Glomerular visceral epithelial cell (primary cell): Measurements from ENCODE around the gene PSMB7.
"Not testable (repeated sequence)": the region's sequence is repeated elsewhere in the genome, so short reads cannot be mapped to it uniquely, and the experiment has no call there.

Source experiments
- DNase-seq: peaks from one replicate; pipeline ENCODE4 v3.0.0-alpha.2; 2016; ENCODE audit errors: extremely low spot score

Gene PSMB7

DNA sequence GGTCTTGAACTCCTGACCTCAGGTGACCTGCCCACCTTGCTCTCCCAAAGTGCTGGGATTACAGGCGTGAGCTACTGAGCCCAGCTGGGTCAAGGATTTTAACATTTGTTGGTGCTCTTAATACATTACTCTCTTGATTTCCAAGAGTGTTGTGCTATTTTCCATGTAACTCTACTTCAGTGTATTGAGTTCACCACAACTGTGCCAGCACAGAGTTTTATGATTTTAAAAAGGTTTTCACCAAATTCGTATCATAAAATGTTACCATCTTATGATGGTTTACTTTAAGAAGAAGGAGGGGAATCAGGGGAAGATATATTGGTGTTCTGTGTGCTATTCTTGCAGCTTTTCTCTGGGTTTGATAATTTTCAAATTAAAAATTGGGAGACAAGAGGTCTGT is 28.4 kb upstream of the PSMB7 start:
- DNase-seq, result no peak

GRCh38 chr9:124442826-124443225 is 27.6 kb upstream of the PSMB7 start:
- DNase-seq, result no peak

GRCh38 chr9:124442379-124442778 is 27.1 kb upstream of the PSMB7 start:
- no peak for DNase-seq

DNA sequence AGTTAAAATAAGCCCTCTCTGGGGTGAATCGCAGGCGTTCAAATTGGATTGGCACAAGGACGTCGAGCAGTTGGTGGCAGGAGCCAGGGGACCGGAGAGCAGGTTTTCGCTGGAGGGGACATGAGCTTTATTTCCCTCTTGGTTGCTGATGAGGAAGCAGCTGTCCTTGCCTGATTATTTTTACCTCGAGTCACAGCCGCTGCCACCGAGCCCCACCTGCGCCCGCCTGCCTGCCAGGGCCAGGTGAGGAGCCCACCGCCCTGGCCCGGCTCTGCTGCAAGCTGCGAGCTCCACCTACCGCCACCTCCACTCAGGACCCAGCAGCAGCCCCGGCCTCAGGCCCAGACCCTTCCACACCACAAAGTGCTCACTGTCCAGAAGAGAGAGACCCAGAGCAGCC is 26.0 kb upstream of the PSMB7 start:
- DNase-seq, result no peak

DNA sequence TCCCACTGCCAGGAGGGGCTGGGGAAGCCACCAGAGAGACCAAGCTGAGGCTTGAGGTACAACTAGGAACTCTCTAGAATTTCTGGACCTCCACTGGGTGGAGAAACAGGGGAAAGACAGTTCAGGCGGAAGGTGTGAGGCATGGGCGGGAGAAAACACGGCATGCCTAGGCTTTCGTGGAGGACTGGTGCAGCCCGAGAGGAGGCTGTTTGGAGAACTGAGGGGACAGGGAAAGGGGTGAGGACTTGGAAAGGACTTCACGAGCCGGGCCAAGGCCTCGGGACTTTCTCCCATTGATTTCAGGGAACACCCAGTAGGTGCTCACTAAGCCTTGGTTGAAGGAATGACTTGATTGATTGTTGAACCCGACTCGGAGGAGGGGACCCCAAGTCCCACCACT is 25.5 kb upstream of the PSMB7 start:
- no peak for DNase-seq

DNA sequence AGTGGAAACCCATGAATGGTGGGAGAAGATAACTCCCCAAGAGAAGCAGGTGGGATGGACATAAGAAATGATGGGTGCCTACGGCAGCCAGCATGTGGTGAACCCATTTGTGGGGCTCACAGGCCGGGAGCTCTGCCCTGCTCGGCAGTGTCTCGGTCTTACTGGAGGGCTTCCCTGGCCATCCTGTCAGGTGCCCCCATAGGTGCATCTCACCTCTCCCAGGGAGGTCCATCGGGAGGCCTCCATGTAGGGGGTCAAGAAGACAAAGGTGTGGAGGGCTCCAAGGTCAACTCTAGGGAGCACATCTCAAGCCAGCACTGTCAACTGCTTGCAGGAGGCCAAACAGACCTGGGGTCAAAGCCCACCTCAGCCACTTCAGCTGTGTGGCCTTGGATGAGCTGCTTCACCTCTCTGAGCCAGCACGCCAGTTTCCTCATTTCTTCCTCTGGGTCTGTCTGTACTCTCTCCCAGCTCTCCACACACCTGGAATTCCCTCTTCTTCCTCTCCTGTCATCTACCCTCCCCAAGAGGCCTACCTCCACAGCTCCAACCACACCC is 24.5 kb upstream of the PSMB7 start:
- DNase-seq, result no peak

GRCh38 chr9:124439086-124439485 is 23.8 kb upstream of the PSMB7 start:
- DNase-seq, result no peak

GRCh38 chr9:124438091-124438490 is 22.8 kb upstream of the PSMB7 start:
- DNase-seq, result no peak

DNA sequence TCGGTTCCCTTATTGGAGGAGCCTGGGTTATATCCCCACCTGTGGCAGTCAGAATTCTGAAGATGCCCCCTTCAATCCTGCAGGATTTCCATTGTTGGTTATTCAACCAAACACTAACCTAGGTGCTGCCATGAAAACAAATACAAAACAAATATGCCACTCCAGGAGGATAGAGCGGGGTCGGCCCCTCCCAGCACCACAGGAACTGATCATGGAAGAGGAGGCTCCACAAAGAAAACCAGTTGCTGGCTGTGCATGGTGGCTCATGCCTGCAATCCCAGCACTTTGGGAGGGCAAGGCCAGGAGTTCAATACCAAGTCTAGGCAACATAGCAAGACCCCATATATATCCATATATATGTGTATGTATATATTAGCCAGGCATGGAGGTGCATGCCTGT is 21.8 kb upstream of the PSMB7 start:
- no peak for DNase-seq

- no peak for DNase-seq
Measured at GRCh38 chr9:124436320-124436719, 21.1 kb upstream of the PSMB7 start.

- no peak for DNase-seq
Measured at GRCh38 chr9:124429530-124429867, 14.3 kb upstream of the PSMB7 start.

DNA sequence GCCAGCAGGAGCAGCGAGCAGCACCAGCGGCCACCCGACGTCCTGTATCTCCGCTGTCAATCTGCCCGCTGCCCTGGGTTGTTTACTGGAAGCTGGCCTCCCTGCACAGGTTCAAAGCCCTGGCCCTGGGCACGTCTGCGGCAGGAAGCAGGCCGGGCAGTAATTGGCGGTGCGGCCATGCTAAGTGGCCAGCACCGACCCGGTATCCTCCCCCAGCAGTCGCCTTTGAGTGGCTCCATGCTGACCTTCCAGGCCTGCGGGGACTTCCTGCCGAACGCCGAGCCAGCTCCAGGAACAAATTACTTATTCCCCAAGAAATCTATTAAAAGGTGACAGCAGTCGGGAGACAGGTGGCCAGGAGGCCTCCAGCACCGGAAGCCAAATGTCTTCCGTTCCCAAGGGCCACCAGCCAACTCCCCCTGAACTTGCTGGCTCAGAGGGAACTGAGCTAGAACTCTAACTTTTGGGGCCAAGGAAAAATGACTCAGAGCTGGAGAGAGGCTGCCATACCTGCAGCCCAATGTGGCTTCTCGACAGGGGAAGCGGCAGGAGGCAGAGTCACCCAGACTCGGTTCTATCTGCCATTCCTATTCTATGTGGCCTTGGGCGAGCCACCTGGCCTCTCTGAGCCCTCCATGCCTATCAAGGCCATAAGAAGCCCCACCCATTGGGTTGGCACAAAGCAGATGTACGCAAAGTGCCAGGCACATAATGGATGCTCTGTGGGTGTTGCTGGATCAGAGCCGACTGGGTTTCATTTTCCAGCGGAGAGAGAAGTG is 13.7 kb upstream of the PSMB7 start:
- DNase-seq, result no peak

GRCh38 chr9:124427281-124427680 is 12.0 kb upstream of the PSMB7 start:
- DNase-seq, result no peak

DNA sequence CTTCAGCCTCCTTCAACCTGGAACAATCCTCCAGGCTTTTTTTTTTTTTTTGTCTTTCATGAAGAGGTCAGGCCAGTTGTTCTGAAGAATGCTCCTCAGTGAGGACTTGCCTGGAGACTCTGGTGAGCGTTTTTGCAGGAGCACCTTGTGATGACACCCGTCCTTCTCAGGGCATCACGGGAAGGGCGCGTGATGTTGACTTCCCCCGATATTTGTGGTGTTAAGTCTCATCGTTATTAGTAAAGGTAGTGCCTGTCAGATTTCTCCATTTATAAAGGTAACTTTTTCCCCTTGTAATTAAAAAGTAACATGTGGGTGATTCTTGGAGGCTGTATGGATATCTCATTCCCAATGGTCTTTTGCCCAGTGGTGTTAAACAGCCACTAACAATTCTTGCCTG is 11.1 kb upstream of the PSMB7 start:
- DNase-seq, result no peak

DNA sequence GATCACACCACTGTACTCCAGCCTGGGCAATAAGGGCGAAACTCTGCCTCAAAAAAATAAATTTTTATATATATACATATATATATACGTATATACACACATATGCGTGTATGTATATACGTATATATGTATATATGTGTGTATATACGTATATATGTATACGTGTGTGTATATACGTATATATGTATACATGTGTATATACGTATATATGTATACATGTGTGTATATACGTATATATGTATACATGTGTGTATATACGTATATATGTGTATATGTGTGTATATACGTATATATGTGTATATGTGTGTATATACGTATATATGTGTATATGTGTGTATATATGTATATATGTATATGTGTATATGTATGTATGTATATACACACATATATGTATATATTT is 10.5 kb upstream of the PSMB7 start:
- DNase-seq, result not testable (repeated sequence)

DNA sequence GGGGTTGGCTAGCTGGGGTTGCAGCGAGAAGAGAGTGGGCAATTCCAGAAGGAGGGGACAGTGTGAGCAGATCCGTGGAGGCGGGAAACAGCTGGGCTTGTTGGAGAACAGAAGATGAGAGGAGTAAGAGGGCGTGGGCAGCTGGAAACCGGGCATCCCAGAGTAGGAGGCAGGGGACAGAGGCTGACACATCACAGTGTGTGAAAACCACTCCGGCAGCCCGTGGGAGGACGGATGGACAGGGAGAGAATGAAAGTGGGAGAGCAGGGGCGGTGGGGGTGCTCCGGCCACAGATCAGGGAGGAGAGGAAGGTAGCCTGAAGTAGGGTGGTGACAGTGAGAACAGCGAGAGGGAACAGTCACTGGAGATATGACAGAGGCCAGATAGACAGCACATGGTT is 8.3 kb upstream of the PSMB7 start:
- DNase-seq, result no peak

DNA sequence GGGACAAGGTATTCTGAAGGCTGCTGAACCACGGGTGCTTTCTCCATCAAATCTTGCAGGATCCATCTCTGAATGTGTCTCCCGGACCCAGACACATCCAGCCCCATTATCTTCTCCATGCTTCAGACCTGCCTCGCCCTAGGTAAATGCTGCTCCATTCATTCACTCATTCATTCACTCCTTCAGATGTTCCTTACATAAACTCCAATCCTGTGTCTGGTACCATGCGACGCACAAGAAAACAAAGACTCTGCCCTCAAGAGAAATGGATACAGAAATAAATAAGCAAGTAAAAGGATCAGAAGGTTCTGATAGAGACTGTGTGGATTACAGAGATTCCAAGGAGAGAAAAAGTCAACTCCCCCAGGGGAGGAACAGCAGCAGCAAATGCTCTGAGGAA is 7.9 kb upstream of the PSMB7 start:
- no peak for DNase-seq

- peak; percentile 17 for DNase-seq
Measured at GRCh38 chr9:124420991-124421543, 5.8 kb upstream of the PSMB7 start.

- no peak for DNase-seq
Measured at GRCh38 chr9:124419832-124420489, 4.7 kb upstream of the PSMB7 start.

DNA sequence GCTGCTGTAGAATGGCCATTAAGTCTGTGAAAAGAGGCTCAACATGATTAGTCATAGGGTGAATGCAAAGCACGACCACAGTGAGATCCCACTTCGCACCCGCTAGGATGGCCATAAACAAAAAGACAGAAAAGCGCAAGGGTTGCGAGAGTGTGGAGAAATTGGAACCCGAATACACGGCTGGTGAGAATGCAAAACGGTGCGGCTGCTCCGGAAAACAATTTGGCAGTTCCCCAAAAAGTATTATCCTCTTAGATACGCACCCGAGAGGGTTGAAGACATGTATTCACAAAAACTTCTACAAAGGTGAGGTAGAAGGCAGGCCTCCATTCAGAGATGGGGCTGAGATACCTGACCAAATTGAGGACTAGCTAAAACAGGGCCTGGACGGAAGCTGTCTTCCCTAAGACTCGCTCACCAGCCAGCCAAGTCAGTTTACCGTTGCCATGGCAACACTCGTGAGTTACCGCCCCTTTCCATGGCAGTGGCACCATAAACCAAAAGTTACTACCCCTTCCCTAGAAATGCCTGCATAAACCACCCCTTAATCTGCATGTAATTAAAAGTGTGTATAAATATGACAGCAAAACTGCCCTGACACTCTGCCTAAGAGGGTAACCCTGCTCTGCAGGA is 726 bp upstream of the PSMB7 start:
- no peak for DNase-seq

DNA sequence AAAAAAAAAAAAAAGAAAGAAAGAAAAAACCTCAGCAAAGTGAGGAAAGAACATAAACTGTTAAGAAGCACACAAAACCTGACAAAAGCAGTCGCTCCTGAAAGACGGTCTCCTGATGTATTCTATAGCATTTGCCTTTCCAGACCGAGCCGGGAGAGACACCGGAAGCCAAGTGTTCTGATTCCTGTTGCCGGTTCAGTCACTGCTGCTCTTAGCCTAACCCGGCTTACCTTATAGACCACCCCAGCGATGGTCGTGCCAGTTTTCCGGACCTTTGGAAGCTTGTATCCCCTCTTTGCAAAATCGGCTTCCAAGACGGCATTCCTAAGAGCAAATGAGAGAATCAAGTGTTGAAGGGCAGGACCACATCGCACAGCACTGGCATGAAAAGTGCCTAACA is 630 bp downstream of the PSMB7 start:
- no peak for DNase-seq

GRCh38 chr9:124412228-124412575 is 3.0 kb downstream of the PSMB7 start:
- DNase-seq, result no peak
